ENCODE results near the gene ZNF444. TPM values are rescaled to one million over a fixed set of nuclear protein-coding genes. Genes with fewer than 3 reads are reported as not detected.
"Not testable (repeated sequence)": the region's sequence is repeated elsewhere in the genome, so short reads cannot be mapped to it uniquely, and the experiment has no call there.

Gene ZNF444
- total RNA-seq, 1 experiment from 2014 or later, result 92.2 TPM

GRCh38 chr19:56199687-56200086 lies 58.6 kb downstream of the ZNF444 start:
- Mint-ChIP-seq H3K9me3 (ENCODE audit: unreplicated experiment) (no peaks in the 10 kb centered on the region), H3K4me1 (ENCODE audit: low read depth, unreplicated experiment) (no peaks in the 10 kb centered on the region), H3K4me3 (ENCODE audit: unreplicated experiment) (no peak overlapping the region), H3K36me3 (ENCODE audit: insufficient read depth, unreplicated experiment) (no peaks in the 10 kb centered on the region), H3K27ac (ENCODE audit: unreplicated experiment) (no peak overlapping the region), H3K27me3 (ENCODE audit: insufficient read depth, unreplicated experiment) (peaks cover 18% of the 10 kb centered on the region)
- intact Hi-C loops (cut with micrococcal nuclease; ENCODE audit: unreplicated experiment), result no loop called here
- Histone ChIP-seq H3K4me1 (no peaks in the 10 kb centered on the region), H3K4me3 (ENCODE audit: low read depth, low read length) (no peak overlapping the region), H3K27me3 (replicated peaks; ENCODE audit: control insufficient read depth, insufficient read depth, low read length) (no peaks in the 10 kb centered on the region), H3K9me3 (no peaks in the 10 kb centered on the region), H3K36me3 (ENCODE audit: control insufficient read depth, insufficient read depth, low read length) (no peaks in the 10 kb centered on the region)
- ChIA-PET POLR2A (interaction anchor here (0.6 kb wide), 1 partner anchor 91 kb away, joined by 3 read pairs; no protein-coding TSS in a partner anchor), CTCF (no interaction called here)
- TF ChIP-seq CTCF (IDR thresholded peaks at IDR 0.05; ENCODE audit: insufficient read depth in 1 of 2, low read depth in 1 of 2, low read length in 1 of 2, severe bottlenecking in 1 of 2, unreplicated experiment in 1 of 2), result no peak
- BruUV-seq (replicated peaks), result no TSS peak
- DNase-seq, result no peak

- H3K36me3 ChIP-seq (ENCODE audit: control insufficient read depth, insufficient read depth, low read length), result no peaks in the 10 kb centered on the region
- Mint-ChIP-seq H3K4me1 (ENCODE audit: low read depth, unreplicated experiment) (no peaks in the 10 kb centered on the region), H3K4me3 (ENCODE audit: unreplicated experiment) (no peak within 1 kb of the TSS), H3K27me3 (ENCODE audit: insufficient read depth, unreplicated experiment) (peaks cover 22% of the 10 kb centered on the region), H3K36me3 (ENCODE audit: insufficient read depth, unreplicated experiment) (no peaks in the 10 kb centered on the region), H3K9me3 (ENCODE audit: unreplicated experiment) (no peaks in the 10 kb centered on the region), H3K27ac (ENCODE audit: unreplicated experiment) (no peak within 1 kb of the TSS)
- DNase-seq, result no peak
- no peaks in the 10 kb centered on the region for H3K27me3 ChIP-seq (replicated peaks; ENCODE audit: control insufficient read depth, insufficient read depth, low read length)
- H3K9me3 ChIP-seq, result no peaks in the 10 kb centered on the region
- H3K4me3 ChIP-seq (ENCODE audit: low read depth, low read length), result no peak within 1 kb of the TSS
- POLR2A ChIA-PET, result no interaction called here
- intact Hi-C loops (cut with micrococcal nuclease; ENCODE audit: unreplicated experiment), result no loop called here
- CTCF ChIA-PET, result no interaction called here
- TF ChIP-seq CTCF (IDR thresholded peaks at IDR 0.05; ENCODE audit: insufficient read depth in 1 of 2, low read depth in 1 of 2, low read length in 1 of 2, severe bottlenecking in 1 of 2, unreplicated experiment in 1 of 2), result no peak
- no peaks in the 10 kb centered on the region for H3K4me1 ChIP-seq
- BruUV-seq (replicated peaks), result no TSS peak
Measured at GRCh38 chr19:56201973-56202372, 60.9 kb downstream of the ZNF444 start, which contains the start of gene ZSCAN5C. Gene ZSCAN5C, plus strand, starts transcription at chr19:56202273. Its CDS starts 3,641 bp downstream, at chr19:56205914.

- intact Hi-C loops (cut with micrococcal nuclease; ENCODE audit: unreplicated experiment); H3K27me3 ChIP-seq (replicated peaks; ENCODE audit: control insufficient read depth, insufficient read depth, low read length); H3K27ac Mint-ChIP-seq (ENCODE audit: unreplicated experiment); DNase-seq; CTCF ChIA-PET; H3K4me1 ChIP-seq; H3K4me3 ChIP-seq (ENCODE audit: low read depth, low read length); H3K9me3 Mint-ChIP-seq (ENCODE audit: unreplicated experiment); H3K4me1 Mint-ChIP-seq (ENCODE audit: low read depth, unreplicated experiment); H3K36me3 Mint-ChIP-seq (ENCODE audit: insufficient read depth, unreplicated experiment); H3K36me3 ChIP-seq (ENCODE audit: control insufficient read depth, insufficient read depth, low read length); H3K4me3 Mint-ChIP-seq (ENCODE audit: unreplicated experiment); H3K9me3 ChIP-seq; POLR2A ChIA-PET; BruUV-seq (replicated peaks): not testable (repeated sequence)
- peaks cover 12% of the 10 kb centered on the region for H3K27me3 Mint-ChIP-seq (ENCODE audit: insufficient read depth, unreplicated experiment)
Measured at GRCh38 chr19:56207581-56207980, 66.5 kb downstream of the ZNF444 start.

GRCh38 chr19:56209091-56209490 lies 68.0 kb downstream of the ZNF444 start:
- Mint-ChIP-seq H3K9me3 (ENCODE audit: unreplicated experiment) (no peaks in the 10 kb centered on the region), H3K27ac (ENCODE audit: unreplicated experiment) (no peak overlapping the region), H3K27me3 (ENCODE audit: insufficient read depth, unreplicated experiment) (peaks cover 16% of the 10 kb centered on the region), H3K36me3 (ENCODE audit: insufficient read depth, unreplicated experiment) (no peaks in the 10 kb centered on the region), H3K4me3 (ENCODE audit: unreplicated experiment) (no peak overlapping the region), H3K4me1 (ENCODE audit: low read depth, unreplicated experiment) (no peaks in the 10 kb centered on the region)
- DNase-seq, result no peak
- ChIA-PET POLR2A (no interaction called here), CTCF (no interaction called here)
- BruUV-seq (replicated peaks), result no TSS peak
- no peaks in the 10 kb centered on the region for H3K4me1 ChIP-seq
- no peaks in the 10 kb centered on the region for H3K36me3 ChIP-seq (ENCODE audit: control insufficient read depth, insufficient read depth, low read length)
- no peak overlapping the region for H3K4me3 ChIP-seq (ENCODE audit: low read depth, low read length)
- H3K27me3 ChIP-seq (replicated peaks; ENCODE audit: control insufficient read depth, insufficient read depth, low read length), result no peaks in the 10 kb centered on the region
- no peak for TF ChIP-seq CTCF (IDR thresholded peaks at IDR 0.05; ENCODE audit: insufficient read depth in 1 of 2, low read depth in 1 of 2, low read length in 1 of 2, severe bottlenecking in 1 of 2, unreplicated experiment in 1 of 2)
- H3K9me3 ChIP-seq, result no peaks in the 10 kb centered on the region
- intact Hi-C loops (cut with micrococcal nuclease; ENCODE audit: unreplicated experiment), result no loop called here

- H3K4me3 Mint-ChIP-seq (ENCODE audit: unreplicated experiment); H3K27me3 ChIP-seq (replicated peaks; ENCODE audit: control insufficient read depth, insufficient read depth, low read length); POLR2A ChIA-PET; H3K4me1 ChIP-seq; DNase-seq; H3K27ac Mint-ChIP-seq (ENCODE audit: unreplicated experiment); H3K9me3 ChIP-seq; H3K4me3 ChIP-seq (ENCODE audit: low read depth, low read length); BruUV-seq (replicated peaks); H3K36me3 Mint-ChIP-seq (ENCODE audit: insufficient read depth, unreplicated experiment); CTCF ChIA-PET; H3K36me3 ChIP-seq (ENCODE audit: control insufficient read depth, insufficient read depth, low read length); intact Hi-C loops (cut with micrococcal nuclease; ENCODE audit: unreplicated experiment); H3K9me3 Mint-ChIP-seq (ENCODE audit: unreplicated experiment); H3K4me1 Mint-ChIP-seq (ENCODE audit: low read depth, unreplicated experiment): not testable (repeated sequence)
- H3K27me3 Mint-ChIP-seq (ENCODE audit: insufficient read depth, unreplicated experiment), result peaks cover 16% of the 10 kb centered on the region
Measured at GRCh38 chr19:56210036-56210435, 68.9 kb downstream of the ZNF444 start.

All from Caco-2 (cell line).